Measurements from ENCODE around the gene ARMS2.
A peak's percentile ranks its signal among the peaks of the same experiment; 100 is the strongest.

ARMS2 gene

GRCh38 chr10:122454603-122455080 lies at the start of gene ARMS2:
TSS of gene ARMS2 (plus strand) at chr10:122454653. CDS start at chr10:122454728, 75 bp downstream.
- no peak for DNase-seq (ENCODE audit: low spot score)

GRCh38 chr10:122407375-122408125 lies 46.9 kb upstream of the ARMS2 start:
- DNase-seq (ENCODE audit: low spot score) = no peak

GRCh38 chr10:122413327-122413726 lies 41.1 kb upstream of the ARMS2 start:
- no peak for DNase-seq (ENCODE audit: low spot score)

- peak; percentile 15 for DNase-seq (ENCODE audit: low spot score)
Measured at GRCh38 chr10:122417667-122418066, 36.8 kb upstream of the ARMS2 start.

GRCh38 chr10:122419016-122419415 lies 35.4 kb upstream of the ARMS2 start:
- no peak for DNase-seq (ENCODE audit: low spot score)

GRCh38 chr10:122419876-122420623 lies 34.4 kb upstream of the ARMS2 start:
- DNase-seq (ENCODE audit: low spot score) = no peak

DNA sequence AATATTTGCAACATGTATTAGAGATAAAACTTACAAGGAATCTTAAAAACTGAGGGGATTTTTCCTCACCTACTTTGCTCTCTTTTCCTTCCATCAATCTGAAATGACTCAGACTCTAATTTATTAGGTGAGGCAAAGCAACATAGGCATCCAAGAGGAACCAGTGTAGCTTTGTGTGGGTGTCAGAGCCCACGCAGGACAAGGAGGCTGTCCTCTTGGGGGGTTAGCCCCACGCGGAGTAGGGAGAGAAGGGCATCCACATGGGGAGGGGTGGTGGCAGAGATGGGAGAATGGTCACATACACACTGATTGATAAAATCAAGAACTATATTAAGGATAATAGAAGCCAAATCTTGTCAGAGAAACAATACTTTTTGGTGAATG lies 33.8 kb upstream of the ARMS2 start:
- DNase-seq (ENCODE audit: low spot score) = no peak

DNA sequence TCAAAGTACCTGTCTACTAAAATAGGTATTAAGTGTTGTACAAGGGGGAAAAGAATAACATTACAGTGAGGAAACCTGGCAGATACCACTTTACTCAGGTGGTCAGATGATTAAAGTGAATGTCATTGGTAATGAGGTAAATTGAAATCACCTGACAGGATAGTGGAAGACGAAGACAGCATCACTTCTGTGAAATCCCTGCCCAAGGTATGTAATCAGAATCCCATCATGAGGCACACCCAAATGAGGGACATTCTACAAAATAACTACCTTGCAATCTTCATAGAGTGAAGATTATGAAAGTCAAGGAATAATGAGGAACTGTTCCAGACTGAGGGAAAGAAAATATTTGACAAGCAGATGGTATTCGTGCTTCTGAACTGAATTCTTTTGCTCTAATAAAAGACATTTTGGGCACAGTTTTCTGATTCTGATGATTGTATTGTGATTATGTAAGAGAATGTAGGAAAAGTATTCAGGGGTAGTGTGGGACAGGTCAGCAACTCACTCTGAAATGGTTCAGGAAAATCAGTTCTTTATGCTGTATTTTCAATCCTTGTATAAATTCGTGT lies 33.3 kb upstream of the ARMS2 start:
- DNase-seq (ENCODE audit: low spot score) = no peak

DNA sequence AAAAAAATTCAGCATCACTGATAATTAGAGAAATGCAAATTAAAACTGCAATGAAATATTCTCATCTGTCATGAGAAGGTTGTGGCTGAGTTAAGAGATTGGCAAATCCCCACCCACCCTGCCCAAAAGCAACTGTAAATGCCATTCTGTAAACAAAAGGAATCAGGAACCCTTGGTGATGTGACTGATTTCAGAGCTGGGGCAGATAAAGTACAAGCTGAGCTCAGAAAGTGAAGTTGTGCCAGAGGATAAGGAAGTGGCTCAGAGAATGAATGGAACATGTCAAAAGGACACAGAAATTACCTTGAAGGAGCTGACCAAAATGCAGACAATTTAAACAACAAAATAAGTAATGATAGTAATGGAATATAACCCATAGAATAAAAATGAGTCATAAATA lies 32.7 kb upstream of the ARMS2 start:
- DNase-seq (ENCODE audit: low spot score) = no peak

GRCh38 chr10:122422266-122422989 lies 32.0 kb upstream of the ARMS2 start:
- DNase-seq (ENCODE audit: low spot score) = peak; percentile 61

- no peak for DNase-seq (ENCODE audit: low spot score)
Measured at GRCh38 chr10:122424059-122424458, 30.4 kb upstream of the ARMS2 start.

GRCh38 chr10:122426829-122427228 lies 27.6 kb upstream of the ARMS2 start:
- no peak for DNase-seq (ENCODE audit: low spot score)

- no peak for DNase-seq (ENCODE audit: low spot score)
Measured at GRCh38 chr10:122427280-122427679, 27.2 kb upstream of the ARMS2 start.

DNA sequence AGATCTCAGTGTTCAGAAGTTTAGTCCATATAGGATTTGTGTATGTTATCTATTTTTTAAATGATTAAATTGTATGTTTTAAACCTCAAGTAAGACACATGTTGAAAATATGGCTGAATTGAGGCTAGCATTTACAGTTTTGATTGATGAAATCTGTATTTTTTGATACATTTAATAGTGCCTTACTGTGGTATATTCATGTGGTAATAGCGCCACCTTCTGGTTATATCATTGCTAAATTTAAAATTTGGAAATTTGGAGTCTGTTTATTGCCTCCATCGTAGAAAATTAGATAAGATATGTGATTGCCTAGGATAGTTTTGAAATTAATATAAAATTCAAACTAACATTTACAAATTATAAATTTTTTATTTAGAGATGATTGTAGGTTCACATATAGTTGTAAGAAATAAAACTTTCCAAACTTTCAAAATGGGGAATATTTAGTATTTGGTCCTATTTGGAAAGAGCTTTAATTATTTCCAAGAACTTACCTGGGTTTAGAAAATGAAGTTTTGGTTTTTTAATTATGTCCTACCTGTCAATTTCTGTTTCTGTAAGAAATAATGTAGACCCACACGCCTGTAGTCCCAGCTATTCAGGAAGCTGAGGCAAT lies 19.1 kb upstream of the ARMS2 start:
- peak; percentile 73 for DNase-seq (ENCODE audit: low spot score)

GRCh38 chr10:122441961-122442360 lies 12.5 kb upstream of the ARMS2 start:
- no peak for DNase-seq (ENCODE audit: low spot score)

GRCh38 chr10:122445469-122445868 lies 9.0 kb upstream of the ARMS2 start:
- no peak for DNase-seq (ENCODE audit: low spot score)

DNA sequence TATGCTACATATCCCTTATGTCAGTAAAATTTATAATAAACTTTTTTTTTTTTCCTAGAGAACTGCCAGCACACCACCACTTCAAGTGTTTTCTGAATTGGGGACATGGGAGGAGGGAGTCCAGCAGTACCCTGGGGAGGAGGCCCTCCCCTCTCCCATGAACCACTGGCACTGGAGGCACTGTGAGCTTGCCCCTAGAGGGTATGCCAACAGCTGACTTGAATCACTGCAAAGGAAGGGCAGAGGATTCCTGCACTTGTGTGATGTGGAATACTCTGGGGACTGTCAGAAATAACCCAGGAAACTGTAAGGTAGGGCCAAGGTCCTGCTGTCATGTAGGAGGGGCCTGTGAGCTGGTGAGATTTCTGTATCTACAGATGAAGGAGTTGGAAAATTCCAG lies 8.5 kb upstream of the ARMS2 start:
- DNase-seq (ENCODE audit: low spot score) = no peak

GRCh38 chr10:122446668-122447423 lies 7.6 kb upstream of the ARMS2 start:
- DNase-seq (ENCODE audit: low spot score) = no peak

GRCh38 chr10:122448600-122448999 lies 5.9 kb upstream of the ARMS2 start:
- DNase-seq (ENCODE audit: low spot score) = no peak

- DNase-seq (ENCODE audit: low spot score) = no peak
Measured at GRCh38 chr10:122449153-122449552, 5.3 kb upstream of the ARMS2 start.

- no peak for DNase-seq (ENCODE audit: low spot score)
Measured at GRCh38 chr10:122450353-122450990, 4.0 kb upstream of the ARMS2 start.
